ENCODE measurements around the gene PDIK1L.

PDIK1L gene

DNA sequence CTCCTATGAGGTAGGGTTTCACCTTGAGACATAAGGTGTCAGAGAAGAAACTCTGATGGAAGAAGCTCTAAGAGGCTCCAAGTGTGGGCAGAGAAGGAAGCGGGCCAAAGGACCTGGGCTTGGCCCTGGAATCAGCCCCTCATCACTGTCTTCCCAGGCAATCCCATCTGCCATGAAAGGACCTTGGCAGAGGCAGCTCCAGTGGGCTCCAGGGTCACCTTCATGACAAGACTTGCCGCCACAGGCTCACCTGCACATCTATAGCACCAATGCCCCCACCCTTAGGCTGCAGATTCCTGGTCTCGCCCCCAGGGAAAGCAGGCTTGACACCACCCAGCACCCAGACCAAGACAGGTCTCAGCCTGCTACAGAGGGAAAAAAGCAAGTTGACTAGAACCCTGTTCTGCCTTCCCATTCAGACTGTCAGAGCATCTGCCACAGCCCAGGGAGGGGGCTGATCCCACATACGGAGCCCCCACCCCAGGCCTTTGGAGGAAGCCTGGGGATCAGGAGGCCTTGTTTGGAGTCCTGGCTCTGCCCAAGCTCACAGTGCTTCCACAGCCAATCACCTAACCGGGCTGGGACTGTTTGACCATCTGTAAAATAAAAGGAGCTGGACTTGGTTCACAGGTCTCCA, 46.8 kb downstream of the PDIK1L start:
- no peak for DNase-seq

DNA sequence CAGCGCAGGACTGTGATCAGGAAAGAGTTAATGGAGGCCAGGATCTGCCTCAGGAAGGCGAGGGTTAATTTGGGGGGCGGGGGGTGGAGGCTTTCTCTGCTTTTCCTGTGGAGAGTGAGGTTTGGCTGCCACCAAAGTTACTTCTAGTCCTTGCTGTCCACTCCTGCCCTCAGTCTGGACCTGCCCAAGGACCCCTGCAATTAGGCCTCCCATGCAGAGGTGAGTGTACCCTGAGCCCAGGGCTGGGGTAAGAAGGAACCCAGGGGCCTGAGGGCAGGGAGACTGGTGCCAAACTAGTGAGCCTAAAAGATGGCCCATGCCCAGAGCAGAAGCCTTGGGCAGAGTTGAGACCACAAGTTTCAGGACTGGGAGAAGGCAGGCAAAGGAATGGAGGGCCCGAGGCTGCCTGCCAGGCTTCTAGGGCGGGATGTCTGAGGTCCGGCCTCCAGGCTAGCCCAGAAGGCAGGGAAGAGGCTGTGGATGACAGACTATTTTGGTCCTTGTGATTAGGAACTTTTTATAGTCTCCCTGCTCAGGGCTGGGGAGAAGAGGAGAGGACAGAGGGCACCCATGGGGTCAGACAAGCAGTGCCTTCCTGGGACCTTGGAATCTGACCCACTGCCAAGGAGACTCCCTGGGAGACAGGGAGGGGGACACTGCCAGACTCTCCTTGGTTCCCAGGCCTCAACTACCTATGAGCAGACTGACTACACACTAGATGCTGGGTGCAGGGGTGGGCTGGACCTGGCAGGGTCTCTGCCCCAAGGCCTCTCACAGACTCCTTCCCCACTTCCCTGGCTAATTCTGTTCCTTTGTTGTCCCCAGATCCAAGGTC, 47.5 kb downstream of the PDIK1L start, which contains the start of gene FAM110D:
TSS of gene FAM110D (plus strand) at position 172 of the 835 bp plus-strand sequence. CDS start 2,213 bp downstream, outside the sequence.
- no peak for DNase-seq

DNA sequence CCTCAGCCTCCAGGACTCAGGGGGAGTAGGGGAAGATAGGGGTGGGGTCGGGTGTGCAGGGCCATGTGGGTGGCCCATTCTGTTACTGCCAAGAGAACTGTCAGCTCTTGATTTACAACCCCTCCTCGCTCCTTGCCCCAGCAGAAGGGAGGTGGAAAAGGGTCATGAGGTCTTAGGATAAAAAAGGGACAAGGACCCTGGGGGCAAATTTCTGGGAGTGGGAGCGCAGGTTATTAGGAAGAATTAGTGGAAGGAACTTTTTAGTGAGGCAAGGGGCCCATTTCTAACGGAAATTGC, 48.1 kb downstream of the PDIK1L start:
- DNase-seq: no peak

DNA sequence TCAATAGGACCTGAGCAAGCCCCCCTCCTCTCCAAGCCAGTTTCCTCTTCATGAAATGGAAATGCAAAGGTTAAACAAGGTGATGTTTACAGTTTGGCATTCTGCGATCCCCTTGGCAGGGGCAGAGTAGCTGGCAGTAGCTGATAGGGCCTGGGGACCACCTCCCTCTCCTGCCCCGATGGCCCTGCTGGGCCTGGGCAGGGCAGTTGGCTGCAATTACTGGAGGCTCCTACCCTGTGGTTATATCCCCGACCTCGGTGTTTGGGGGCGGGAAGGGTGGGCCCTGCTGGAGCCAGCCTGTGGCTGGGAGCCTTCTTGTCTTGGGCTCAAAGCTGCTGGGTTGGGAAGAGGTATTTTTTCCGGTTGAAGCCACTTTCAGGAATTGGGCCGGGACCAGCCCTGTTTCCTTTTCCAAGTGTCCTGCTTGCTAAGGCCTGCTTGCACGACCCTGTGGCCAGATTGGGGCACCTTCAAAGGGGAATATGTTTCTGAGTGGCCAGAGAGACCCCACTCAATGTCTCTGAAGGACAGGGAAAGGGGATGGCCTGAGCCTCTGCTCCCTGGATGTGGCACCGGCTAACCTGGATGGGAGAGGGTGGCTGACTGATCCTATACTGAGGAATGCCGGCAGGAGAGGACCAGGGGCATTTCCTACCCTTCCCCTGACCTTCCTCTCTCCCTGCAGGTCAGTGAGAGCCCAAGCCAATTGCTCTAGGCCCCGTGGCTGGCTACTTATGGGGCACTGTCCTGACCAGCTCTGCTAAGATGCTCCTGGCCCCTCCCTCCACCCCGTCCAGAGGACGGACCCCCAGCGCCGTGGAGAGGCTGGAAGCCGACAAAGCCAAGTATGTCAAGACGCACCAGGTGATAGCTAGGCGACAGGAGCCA, 49.1 kb downstream of the PDIK1L start:
- DNase-seq: no peak

DNA sequence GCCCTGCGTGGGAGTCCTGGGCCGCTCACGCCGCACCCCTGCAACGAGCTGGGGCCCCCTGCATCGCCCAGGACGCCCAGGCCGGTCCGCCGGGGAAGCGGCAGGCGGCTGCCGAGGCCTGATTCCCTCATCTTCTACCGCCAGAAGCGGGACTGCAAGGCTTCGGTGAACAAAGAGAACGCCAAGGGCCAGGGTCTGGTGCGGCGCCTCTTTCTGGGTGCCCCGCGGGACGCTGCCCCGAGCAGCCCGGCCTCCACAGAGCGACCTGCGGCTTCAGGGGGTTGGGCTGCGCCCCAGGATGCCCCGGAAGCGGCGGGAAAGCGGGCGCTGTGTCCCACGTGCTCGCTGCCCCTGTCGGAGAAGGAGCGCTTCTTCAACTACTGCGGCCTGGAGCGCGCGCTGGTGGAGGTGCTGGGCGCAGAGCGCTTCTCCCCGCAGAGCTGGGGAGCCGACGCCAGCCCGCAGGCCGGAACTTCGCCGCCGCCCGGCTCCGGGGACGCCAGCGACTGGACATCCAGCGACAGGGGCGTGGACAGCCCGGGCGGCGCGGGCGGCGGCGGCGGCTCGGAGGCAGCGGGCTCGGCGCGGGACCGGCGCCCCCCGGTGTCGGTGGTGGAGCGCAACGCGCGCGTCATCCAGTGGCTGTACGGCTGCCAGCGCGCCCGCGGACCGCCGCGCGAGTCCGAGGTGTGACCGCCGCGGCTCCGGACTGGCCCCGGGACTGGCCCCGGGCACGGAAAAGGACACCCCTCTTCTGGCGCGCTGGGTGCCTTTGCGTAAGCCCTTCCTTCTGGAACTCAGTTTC, 50.0 kb downstream of the PDIK1L start:
- DNase-seq: no peak

DNA sequence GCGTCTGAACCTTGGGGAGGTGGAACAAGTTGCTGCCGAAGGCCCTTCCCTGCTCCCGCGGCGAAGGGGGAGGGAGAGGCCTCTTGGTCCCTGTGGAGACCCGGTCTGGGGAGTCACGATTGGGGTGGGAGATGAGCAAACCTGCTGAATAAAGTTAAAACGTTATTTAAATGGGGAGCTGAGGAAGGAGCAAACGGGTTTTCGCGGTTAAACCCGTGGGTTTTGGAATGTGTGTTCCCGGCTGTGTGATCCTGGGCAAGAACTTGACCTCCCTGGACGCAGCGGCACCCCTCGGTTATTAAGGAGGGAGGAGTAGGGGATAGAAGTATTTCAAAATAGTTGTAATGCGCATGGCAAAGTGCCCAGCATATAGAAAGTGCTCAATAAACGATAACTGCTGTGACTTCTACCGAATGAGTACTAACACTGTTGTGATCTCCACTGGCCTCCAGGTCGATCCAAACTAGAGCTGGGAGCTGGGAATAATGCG, 50.6 kb downstream of the PDIK1L start:
- no peak for DNase-seq

DNA sequence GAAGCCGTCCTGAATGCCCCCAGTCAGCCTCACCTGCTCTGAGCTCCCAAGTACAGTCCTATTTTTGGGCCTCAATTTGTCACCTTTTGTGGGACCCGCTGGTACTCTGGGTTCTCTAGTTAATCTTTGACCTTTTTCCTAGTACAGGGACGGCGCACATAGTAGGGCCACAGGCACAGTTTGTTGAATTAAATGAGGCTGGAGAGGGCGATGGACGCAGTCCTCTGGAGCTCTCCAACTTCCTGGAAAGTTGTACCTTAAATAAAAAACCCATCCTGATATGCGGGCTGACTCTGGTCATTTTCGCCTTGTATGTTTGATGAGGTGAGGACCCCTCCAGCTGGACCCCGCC, 52.0 kb downstream of the PDIK1L start:
- no peak for DNase-seq

DNA sequence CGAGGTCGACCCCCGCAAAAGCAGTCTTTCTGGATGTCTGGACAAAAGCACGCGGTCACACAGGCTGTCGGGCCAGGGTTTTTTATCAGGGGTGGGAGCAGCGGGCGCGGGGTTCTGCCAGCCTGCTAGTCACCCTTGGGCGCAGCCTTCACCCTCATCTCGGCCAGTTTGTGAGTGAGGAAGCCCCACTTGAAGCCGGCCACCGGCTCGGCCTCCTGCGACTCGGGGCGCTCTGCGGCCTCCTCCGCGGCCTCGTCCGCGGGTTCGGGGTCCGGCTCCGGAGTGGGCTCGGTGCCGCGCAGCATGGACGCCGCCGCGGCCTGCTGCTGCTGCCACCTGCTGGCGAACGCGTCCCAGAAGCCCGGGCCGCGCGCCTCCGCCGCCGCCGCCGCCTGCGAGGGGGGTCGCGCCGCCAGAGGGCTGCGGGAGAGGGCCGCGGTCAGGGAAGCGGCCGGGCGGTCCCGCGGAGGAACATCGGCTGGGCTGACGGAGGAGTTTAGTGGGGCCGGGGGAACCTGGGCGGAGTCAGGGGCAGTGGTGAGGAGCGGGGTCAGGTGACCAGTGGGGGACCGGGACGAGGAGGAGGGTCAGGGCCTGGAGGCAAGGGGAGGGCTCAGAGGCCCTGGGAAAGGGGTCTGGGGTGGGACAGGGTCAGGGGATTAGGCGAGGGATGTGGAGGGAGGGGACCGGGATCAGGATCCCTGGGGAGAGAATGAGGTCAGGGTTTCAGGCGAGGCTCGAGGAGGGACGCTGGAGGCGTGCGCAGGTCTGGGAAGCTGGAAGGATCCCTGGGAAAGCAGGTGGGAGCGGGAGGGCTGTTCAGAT, 52.6 kb downstream of the PDIK1L start:
- no peak for DNase-seq

DNA sequence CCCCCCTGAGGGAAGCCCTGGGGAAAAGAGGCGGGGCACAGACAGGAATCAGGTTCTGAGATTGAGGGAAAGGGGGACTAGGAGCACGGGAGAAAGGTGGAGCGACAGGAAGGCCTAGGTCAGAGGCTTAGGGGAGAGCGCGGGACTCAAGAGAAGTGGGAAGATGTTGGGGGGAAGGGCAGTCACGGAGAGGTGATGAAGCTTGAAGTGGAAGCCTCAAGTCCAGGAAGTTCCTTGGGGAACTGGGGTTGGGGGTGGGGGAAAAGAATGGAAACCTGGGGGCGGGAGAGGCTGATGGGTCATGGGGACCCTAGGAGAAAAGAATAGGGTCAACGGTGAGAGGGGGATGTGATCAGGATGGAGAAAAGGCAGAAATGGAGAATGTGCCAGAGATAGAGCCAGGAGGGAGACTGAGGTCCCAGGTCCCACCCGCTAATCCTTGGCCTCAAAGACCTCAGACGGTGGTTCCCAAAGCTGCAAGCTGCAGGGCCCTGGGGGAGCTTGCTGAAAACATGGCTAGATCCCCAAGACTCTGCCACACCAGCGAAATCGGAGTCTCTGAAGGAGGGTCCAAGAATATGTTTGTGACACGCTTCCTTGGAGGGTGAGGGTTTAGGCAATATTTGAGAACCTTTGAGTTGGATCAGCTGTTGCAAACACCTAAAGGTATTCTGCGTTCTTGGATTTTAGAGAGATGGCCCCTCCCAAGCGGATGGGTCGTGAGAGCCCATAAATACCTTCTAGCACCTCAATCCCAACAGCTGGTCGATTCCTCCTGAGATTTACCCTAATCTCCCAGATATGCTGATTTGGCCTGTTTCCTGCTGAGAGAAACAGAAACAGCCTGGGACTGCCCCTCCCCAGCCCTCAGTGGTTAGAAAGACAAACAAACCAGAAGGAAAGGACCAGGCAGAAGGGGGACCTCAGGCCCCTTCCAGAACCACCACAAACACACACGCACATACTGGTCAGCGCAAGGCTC, 53.5 kb downstream of the PDIK1L start:
- no peak for DNase-seq

DNA sequence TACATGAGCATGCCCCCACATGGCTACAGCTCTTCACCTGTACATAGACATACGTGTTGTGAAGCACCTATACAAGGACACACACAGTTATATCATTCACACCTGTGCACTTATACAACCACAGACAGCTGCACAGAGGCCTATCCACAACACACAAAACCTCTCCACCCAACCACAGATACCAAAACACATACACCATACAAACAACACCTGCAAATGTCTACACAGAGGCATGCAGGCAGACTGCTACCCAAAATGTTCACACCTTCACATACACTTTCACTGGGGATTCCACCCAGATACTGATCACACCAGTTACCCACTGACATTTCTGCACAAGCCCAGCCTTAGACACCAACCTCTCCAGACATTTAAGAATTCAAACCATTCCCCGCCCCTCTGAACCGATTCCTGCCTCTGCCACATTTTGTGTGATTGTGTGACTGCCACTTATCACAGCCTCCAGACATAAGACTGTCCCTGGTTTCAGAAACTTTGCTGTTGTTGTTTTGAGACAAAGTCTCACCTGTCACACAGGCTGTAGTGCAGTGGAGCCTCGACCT, 55.2 kb downstream of the PDIK1L start:
- no peak for DNase-seq

DNA sequence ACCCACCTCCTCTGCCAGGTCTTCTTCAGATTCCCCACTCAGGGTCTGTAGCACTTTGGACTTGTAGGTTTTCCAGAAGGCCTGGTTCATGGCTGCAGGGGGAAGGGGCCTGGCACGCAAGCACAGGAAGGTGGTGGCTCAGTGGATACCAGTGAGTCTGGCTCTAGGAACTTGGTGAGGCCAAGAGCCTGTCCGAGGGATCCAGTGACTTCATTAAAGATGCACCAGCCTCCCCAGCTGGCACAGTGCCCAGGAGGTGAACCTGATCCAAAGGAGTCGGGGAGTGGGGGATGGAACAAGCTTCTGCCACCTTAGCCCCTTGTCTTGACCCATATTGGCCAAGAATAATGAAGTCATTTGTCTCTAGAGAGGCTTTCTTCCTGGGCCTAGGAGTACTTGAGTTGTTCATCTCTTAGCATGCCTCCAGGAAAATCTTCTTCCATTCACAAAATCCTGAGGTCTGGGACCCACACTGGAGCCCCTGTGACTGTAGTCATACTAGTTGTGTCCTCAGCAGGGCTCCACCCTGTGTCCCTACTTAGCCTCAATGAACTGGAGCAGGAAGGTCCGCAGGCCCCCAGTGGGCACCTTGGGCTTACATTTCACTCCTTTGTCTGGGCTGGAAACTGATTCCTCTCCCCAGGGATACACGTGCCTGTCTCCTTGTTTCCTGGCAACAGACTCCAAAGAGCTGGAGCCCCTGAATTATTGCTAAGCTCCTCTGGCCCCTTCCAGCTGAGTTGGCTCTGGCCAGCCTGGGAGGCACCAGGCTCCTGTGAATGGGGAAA, 57.0 kb downstream of the PDIK1L start, which contains the start of gene C1orf232:
TSS of gene C1orf232 (minus strand) at position 554 of the 788 bp plus-strand sequence. CDS start at position 90, 464 bp downstream.
- no peak for DNase-seq

DNA sequence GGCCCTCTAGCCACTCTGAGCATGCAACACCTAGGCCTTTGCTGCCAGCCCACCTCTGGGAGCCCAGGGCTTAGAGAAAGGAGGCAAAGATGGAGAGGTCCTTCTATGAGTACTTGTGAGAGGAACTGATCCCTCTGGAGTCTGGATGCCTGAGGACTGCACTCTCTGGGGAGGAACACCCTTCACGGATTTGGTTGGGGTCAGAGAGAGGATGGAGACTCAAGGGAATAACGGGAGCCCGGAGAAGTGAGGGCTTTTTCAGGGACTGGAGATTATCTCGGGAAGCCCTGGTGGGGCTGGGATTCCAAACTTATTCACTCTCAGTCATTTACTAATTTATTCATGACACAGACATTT, 57.6 kb downstream of the PDIK1L start:
- no peak for DNase-seq

DNA sequence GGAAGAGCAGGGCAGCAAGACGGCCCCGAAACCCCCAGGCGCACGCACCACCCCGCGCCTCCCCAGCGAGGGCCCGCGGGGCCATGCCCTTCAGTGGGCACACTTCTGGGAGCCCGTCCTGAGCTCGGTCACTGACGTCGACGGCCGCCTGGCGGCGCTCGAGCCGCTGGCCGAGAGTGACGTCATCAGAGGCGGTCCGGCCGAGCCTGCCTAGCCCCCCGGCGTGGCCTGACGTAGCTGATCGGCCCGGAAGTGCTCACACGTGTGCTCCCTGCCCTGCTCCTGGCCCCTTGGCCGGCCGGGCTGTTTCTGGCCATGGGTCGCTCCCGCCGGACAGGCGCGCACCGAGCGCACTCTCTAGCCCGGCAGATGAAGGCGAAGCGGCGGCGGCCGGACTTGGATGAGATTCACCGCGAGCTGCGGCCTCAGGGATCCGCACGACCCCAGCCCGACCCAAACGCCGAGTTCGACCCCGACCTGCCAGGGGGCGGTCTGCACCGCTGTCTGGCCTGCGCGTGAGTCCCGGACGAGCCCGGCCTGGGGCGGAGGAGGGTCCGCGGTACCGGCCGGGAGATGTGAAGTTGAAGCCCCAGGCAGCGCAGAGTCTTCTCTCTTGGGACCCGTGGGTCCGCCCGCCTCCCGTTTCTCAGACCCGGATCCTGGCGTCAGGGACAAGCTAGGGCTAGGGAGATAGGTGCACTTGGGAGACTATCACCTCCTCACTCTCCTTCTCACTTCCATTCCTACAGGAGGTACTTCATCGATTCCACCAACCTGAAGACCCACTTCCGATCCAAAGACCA, 58.2 kb downstream of the PDIK1L start, which contains the start of gene ZNF593:
TSS of gene ZNF593 (plus strand) at position 240 of the 803 bp plus-strand sequence. CDS start at position 316, 76 bp downstream.
- peak; percentile 81 for DNase-seq

DNA sequence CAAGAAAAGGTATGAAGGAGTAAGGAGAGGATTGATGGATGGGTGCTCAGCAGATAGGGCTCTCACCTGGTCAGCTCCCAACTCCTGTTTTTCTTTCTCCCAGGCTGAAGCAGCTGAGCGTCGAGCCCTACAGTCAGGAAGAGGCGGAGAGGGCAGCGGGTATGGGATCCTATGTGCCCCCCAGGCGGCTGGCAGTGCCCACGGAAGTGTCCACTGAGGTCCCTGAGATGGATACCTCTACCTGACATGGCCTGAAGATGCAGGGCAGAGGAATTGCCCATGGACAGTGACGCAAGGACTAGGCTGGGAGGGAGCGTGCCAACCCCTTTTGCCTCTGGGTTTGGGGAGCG, 58.8 kb downstream of the PDIK1L start:
- no peak for DNase-seq

DNA sequence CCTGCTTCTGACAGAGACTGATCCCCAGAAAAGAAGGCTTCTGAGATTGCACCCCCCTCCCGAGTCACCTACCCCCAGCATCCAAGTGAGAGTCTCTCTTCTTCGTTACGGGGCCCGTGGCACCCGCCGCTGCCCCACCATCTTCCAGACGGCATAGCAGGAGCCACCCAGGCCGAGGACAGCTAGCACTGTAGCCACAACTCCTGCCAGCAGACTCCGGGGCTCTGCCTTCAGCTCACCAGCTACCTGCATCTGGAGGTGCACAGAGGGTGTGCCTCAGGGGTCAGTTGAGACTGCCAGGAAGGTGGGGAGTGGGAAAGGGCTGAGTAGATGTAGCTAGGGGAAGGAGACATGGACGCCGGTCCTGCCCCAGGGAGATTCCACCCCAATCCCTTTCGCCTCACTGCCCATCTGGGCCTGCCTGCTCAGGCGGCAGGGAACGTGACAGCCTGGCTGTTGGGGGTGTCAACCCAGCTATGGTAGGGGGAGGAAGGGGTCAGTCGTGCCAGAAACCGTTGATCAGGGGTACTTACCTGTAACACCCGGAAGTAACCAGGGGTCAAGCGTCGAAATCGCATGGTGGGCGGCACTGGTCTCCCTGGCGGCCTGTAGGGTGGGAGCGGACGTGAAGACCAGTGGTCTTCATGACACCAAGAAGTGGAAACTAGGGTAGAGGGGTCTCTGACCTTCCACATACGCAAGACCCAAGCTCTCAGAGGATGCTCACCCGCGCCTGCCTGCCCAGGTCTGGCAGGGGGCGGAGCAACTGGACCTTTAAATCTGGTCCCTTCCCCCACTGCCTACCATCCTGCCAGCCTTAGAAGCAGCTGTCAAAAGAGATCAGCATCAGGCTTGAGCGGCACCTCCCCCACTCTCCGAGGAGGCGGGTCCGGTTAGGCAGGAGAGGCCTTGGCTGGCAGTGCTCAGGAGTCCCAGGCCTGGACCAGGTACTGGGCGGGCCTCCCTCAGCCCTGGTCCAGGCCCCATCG, 59.8 kb downstream of the PDIK1L start, which contains the start of gene ZNF593OS:
TSS of gene ZNF593OS (minus strand) at position 749 of the 989 bp plus-strand sequence. CDS start at position 578, 171 bp downstream.
- no peak for DNase-seq
